ENCODE results near the gene PDE6H.

PDE6H gene

DNA sequence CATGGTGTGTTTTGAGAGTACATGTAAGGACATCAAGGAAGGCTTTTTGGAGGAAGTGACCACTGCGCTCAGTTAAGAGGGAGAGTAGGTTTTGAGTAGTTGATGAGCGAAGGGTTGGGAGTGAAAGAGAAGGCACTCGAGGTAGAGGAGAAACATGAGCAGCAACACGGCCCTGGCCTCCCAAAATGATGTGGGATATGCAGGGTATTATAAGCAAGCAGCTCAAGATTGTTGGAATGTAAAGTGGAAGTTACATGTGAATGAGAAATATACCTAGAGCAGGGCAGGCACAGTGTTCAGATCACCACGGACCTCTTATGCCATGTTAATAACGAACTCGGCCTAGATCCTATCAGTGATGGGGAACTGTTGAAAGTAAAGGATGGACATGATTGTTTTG, 9.3 kb upstream of the PDE6H start:
- DNase-seq (ENCODE audit: low read depth): no peak
- TF ChIP-seq, protein P1, sequence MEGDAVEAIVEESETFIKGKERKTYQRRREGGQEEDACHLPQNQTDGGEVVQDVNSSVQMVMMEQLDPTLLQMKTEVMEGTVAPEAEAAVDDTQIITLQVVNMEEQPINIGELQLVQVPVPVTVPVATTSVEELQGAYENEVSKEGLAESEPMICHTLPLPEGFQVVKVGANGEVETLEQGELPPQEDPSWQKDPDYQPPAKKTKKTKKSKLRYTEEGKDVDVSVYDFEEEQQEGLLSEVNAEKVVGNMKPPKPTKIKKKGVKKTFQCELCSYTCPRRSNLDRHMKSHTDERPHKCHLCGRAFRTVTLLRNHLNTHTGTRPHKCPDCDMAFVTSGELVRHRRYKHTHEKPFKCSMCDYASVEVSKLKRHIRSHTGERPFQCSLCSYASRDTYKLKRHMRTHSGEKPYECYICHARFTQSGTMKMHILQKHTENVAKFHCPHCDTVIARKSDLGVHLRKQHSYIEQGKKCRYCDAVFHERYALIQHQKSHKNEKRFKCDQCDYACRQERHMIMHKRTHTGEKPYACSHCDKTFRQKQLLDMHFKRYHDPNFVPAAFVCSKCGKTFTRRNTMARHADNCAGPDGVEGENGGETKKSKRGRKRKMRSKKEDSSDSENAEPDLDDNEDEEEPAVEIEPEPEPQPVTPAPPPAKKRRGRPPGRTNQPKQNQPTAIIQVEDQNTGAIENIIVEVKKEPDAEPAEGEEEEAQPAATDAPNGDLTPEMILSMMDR (IDR thresholded peaks at IDR 0.05; ENCODE audit: control insufficient read depth, insufficient read depth, low read depth, low read length, missing control alignments): no peak
- no peak overlapping the region for H3K4me3 ChIP-seq (ENCODE audit: control insufficient read depth, low read depth, low read length)

GRCh38 chr12:14964406-14964805, 8.4 kb upstream of the PDE6H start:
- TF ChIP-seq, protein P1 (IDR thresholded peaks at IDR 0.05; ENCODE audit: control insufficient read depth, insufficient read depth, low read depth, low read length, missing control alignments): no peak
- H3K4me3 ChIP-seq (ENCODE audit: control insufficient read depth, low read depth, low read length): no peak overlapping the region
- DNase-seq (ENCODE audit: low read depth): no peak

DNA sequence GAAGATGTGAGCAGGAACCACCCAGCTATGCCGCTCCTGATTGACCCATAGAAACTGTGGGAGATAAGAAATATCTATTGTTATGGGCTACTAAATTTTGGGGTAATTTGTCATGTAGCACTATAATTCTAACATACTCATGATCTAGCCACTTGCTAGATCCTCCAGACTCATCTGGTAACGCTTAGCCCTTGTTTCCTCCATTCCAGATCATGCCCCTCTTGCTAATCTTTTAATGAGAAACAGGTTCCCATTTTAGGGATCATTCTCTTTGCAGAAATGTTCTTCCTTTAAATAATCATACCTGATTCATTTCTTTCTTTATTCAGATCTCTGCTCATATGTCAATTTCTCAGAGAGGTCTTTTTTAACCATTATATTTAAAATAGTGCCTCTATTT, 7.6 kb upstream of the PDE6H start:
- TF ChIP-seq, protein P1 (IDR thresholded peaks at IDR 0.05; ENCODE audit: control insufficient read depth, insufficient read depth, low read depth, low read length, missing control alignments): no peak
- H3K4me3 ChIP-seq (ENCODE audit: control insufficient read depth, low read depth, low read length): no peak overlapping the region
- DNase-seq (ENCODE audit: low read depth): no peak

GRCh38 chr12:14968478-14968877, 4.4 kb upstream of the PDE6H start:
- DNase-seq (ENCODE audit: low read depth): no peak
- no peak overlapping the region for H3K4me3 ChIP-seq (ENCODE audit: control insufficient read depth, low read depth, low read length)
- TF ChIP-seq, protein P1 (IDR thresholded peaks at IDR 0.05; ENCODE audit: control insufficient read depth, insufficient read depth, low read depth, low read length, missing control alignments): no peak

GRCh38 chr12:14970473-14970872, 2.4 kb upstream of the PDE6H start:
- TF ChIP-seq, protein P1 (IDR thresholded peaks at IDR 0.05; ENCODE audit: control insufficient read depth, insufficient read depth, low read depth, low read length, missing control alignments): no peak
- no peak overlapping the region for H3K4me3 ChIP-seq (ENCODE audit: control insufficient read depth, low read depth, low read length)

GRCh38 chr12:14974633-14975032, 1.8 kb downstream of the PDE6H start:
- no peak for DNase-seq (ENCODE audit: low read depth)
- H3K4me3 ChIP-seq (ENCODE audit: control insufficient read depth, low read depth, low read length): no peak overlapping the region

More at GRCh38 chr12:14970473-14970872, 2.4 kb upstream of the PDE6H start:
- DNase-seq (ENCODE audit: low read depth): no peak

More at GRCh38 chr12:14974633-14975032, 1.8 kb downstream of the PDE6H start:
- TF ChIP-seq, protein P1 (IDR thresholded peaks at IDR 0.05; ENCODE audit: control insufficient read depth, insufficient read depth, low read depth, low read length, missing control alignments): no peak

Data from AG09309 (cell line).